Stimulated activated naive CD4-positive, alpha-beta T cell (primary cell): ENCODE measurements around the gene NPTXR.

Experiments used
- DNase-seq, 6 experiments: peaks; one replicate each; lab custom pipeline; 2025; lab: John Stamatoyannopoulos, UW

NPTXR gene

GRCh38 chr22:38852522-38852921 lies 8.7 kb upstream of the NPTXR start:
- DNase-seq: no peak

- no peak for DNase-seq
Observed at GRCh38 chr22:38850941-38851849, 7.4 kb upstream of the NPTXR start.

GRCh38 chr22:38850399-38850798 lies 6.6 kb upstream of the NPTXR start:
- no peak for DNase-seq

DNA sequence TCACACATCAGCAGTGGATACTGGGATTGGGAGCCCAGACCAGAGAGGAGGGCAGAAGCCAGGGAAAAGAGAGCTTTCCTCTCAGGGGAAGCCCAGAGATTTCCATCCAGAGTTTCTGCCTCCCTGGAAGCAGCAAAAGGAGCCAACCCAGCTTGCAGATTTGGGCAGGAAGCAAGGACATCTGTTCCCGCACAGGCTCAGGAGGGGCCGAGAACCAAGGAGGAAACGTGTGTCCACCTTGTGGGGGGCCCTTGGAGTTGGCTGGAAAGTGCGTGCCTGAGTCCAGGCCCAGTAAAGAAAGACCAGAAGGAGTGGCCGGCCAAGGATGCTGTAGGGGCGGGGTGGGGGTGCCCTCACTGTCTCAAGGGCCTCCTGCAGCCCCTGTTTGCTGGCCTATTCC lies 6.0 kb upstream of the NPTXR start:
- no peak for DNase-seq

DNA sequence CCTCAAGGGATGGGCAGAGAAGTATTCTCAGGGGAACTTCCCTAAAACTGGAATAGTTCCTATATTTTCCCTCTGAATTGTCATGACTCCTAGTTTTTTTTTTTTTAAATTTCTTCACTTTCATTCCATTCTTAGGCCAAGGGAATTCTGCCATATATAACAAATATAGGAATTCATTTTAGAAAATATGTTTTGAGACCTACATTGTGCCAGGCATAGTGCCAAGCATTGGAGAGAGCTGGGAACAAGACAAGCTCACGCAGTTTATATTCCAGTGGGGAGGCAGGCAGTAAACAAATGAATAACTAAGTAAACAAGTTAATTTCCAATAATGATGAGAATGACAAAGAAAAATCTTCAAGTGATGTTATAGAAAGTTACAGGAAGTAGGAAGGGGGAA lies 2.6 kb upstream of the NPTXR start:
- no peak for DNase-seq

- DNase-seq: no peak
Observed at GRCh38 chr22:38845004-38845740, 1.3 kb upstream of the NPTXR start.

DNA sequence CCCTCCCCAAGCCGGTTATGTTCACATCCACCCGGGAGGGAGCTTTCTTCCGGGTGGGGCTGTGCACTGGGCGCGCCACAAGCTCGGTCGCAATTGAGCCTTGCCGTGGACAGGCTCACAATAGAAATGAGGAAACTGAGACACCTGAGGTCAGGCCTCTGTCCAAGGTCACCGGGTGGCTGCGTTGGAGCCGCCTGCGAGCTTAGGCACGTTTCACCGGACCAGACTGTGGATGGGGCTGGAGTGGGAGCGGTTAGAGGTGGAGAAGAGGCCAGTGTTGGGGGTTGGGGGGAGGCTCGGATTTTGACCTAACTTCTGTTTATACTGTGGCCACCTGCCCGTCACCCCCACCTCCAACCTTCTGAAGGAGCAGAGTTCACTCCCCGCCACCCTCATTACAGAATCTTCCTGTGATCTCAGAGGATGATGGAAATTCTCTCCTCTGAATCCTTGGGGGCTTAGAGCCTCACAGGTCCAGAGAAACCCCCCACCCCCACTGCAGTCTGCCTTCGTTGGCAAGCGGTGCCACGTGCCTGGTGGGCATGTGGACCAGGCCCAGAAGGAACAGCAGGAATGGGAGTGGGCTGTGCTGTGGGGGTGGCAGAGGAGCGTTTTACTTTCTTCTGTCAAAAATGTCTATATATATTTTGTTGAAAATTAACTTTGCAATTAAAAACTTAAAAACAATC lies 631 bp upstream of the NPTXR start:
- DNase-seq: no peak

DNA sequence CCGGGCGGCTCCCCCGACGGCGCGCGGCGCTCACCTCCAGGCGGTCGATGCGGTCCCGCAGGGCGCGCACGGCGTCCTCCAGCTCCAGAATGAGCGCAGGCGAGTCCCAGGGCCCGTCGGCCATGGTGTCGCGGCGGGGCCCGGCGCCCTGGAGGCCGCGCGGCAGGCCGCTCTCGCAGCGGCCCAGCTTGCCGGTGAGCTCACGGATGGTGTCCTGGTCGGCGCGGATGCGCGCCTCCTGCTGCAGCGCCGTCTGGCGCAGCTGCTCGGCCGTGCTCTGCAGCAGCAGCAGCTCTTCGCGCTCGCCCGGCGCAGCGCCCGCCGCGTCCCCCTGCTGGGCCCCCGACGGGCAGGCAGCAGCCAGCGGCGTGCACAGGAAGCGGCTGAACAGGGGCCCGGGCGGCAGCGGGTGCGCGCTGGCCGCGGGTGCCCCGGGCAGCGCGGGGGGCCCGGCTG lies 599 bp downstream of the NPTXR start:
- DNase-seq: peak; percentile 21 to 62 (median 36)

- no peak for DNase-seq
Observed at GRCh38 chr22:38842512-38843200, 1.2 kb downstream of the NPTXR start.

GRCh38 chr22:38841635-38842034 lies 2.2 kb downstream of the NPTXR start:
- no peak for DNase-seq

DNA sequence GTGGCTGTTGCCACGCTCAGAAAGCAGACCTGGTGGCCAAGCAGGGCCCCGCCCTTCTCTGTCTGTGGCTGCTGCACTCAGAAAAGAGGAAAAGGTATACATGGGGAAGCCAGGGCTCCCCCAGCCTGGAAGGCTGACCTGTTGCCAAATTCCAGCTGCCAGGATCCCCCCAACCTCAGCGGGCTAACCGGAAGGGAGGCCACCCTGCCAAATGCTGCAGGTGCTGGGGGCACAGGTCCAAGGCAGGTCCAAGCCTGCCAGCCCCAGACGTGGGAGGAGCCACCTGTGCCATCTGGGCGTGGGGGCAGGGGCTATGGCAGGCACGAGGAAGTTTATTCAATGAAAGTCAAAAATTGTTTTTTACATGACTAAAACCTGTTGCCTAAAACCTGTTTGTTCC lies 2.6 kb downstream of the NPTXR start:
- DNase-seq: no peak

- DNase-seq: no peak
Observed at GRCh38 chr22:38840129-38840528, 3.7 kb downstream of the NPTXR start.

DNA sequence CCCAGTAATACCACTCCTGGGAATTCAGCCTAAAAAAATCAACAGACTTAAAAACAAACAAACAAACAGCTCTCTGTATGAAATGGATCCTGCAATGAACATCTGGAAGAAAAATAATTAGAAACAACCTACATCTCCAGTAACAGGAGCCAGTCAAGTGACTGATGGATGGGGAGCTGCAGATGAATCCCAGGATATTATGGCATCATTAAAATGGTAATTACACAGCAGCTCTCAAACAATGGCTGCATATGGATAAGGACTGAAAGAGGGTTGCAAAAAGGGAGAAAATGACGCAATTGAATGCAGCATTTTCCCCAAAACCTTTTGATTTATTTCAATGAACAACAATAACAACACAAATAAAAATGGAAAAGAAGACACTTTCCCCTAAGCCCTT lies 4.1 kb downstream of the NPTXR start:
- DNase-seq: no peak

DNA sequence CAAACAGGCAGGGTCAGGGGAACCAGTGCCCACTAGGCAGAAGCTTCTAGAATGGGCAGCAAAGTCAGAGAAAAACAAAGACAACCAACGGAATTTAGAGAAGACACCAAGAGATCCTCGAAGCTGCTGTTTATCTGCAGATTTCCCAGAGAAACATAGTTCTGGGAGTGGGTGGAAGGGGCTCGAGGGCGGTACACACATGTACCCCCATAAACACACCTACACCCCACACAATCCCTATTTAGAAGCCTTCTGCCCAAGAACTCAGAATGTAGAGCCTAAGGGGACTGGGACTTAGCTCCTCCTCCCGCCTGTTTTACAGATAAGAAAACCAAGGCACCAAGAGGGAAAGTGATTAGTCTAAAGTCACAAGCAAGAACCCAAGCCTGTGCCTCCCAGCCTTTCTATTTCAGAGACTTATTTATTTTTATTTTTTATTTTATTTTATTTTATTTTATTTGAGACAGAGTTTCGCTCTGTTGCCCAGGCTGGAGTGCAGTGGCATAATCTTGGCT lies 6.4 kb downstream of the NPTXR start:
- no peak for DNase-seq

- DNase-seq: no peak
Observed at GRCh38 chr22:38835888-38836301, 7.9 kb downstream of the NPTXR start.

- no peak for DNase-seq
Observed at GRCh38 chr22:38834991-38835390, 8.8 kb downstream of the NPTXR start.

DNA sequence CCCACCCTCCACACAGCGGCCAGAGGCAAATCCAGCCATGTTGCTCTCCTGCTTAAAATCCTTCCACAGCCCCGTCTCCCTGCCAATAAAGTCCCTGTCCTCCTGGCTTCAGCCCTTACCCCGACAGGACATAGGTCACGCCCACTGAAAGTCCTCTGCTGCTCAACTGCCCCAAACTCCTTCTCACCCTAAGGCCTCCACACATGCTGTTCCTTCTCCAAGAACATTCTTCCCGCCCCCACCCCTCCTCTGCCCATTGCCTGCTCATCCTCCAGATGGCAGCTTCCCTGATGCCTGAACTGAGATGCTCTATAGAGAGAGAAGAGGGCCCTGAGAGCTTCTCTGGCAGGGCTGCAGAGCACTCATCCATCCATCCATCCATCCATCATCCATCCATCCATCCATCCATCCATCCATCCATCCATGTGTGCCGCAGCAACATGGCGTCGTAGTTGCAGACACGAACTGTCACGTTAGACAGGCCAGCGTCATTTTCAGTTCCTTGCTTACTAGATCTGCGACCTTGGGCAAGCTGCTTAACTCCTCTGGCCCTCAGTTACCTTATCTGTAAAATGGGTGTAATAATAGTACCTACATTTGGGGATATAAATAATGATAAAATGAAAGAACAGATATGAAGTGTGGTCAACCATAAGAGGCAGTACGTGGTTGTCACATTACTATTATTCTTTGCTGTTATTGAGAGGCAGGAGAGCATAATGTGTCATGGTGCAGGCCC lies 9.4 kb downstream of the NPTXR start:
- DNase-seq: no peak

DNA sequence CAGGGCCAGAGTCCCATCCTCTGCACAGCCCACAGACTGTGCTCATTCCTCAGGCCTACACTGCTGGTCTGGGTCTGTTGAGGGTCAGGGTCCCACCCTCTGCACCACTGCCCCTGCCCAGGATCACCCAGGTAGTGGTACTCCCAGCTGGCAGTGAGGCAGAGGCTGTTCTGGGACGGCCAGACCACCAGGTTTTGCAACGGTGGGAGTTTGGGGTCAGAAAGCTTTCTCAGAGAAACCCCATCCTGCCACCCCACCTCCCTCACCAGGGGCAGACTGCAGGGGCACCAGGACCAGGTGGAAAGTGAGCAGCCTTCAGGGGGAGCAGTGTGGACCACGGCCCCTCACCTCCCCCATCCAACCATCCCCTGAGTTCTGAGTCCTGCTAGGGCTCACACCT lies 10.8 kb downstream of the NPTXR start:
- no peak for DNase-seq

GRCh38 chr22:38832005-38832978 lies 11.5 kb downstream of the NPTXR start:
- DNase-seq: no peak
